Mucosa of gallbladder (tissue), 1 donor: ENCODE data around the gene ZNF2. TPM values are rescaled to one million over a fixed set of nuclear protein-coding genes. Genes with fewer than 3 reads are reported as not detected.

Source experiments
- DNase-seq: peaks from one replicate; pipeline ENCODE4 v3.0.0-alpha.2; 2020; ENCODE audit warnings: low spot score
- total RNA-seq: library from RNA; stranded (reverse); gene quantifications from one replicate; pipeline ENCODE4 v1.2.1, GENCODE V29; 2021
- donor health status: DM: no; HTN: no; CAD: no.

ZNF2 gene
- 4.9 TPM for total RNA-seq

DNA sequence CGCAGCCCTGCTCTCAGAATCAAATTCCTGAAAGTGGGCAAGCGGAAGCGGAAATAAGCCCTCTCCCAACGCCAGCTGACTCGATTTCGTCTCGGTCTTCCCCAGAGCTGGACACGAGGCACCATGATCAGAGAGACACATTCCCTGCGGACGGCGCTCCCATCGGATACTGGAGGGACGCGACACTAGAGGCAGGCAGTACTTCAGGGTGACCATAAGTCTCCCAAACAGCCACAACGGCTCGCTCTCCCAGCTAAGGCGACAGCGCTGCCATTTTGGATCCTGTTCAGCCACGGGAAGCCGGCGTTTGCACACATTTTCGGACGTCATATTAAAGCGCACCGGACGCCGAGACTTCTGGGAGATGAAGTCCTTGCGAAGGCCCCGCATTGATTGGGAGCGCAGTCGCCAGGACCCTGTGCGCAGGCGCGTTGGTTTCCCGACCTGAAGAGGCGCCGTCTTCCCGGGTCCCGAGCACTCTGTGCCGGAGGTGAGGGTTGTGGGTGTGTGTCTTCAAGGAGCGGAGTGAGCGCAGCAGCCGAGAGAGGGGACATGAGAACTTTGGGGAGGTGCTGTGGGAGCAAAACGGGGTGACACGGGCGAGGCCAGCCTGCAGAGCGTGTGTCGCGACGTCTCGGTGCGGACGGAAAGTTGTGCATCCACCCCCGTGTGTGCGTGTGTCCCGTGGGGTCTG is at the start of gene ZNF2:
Gene ZNF2, plus strand, starts transcription at position 439 of the 694 bp plus-strand sequence. CDS start 10,418 bp downstream, outside the sequence.
- DNase-seq: peak; percentile 98

- no peak for DNase-seq
These were observed 44.6 kb upstream of the ZNF2 start for GRCh38 chr2:95121093-95121406.

- DNase-seq: peak; percentile 82
These were observed 44.0 kb upstream of the ZNF2 start, which contains the start of gene MRPS5 for GRCh38 chr2:95121407-95122196. Gene MRPS5 (minus strand): TSS chr2:95121808. CDS start chr2:95121791, 17 bp downstream.

DNA sequence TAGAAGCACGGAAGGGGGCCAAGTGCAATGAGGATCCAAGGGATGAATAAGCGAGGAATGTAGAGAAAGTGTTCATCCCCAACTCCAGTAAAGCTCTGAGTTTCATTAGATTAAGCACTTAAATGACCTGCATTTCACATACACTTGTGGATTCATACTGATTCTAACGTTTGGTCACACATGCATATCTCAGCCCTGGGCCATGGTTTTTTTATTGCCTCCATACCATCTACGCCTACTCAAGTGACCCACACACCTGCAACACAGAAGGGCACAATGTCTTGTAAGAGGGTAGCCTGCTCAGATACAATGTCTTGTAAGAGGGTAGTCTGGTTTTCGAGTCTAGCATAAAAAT is 43.4 kb upstream of the ZNF2 start:
- no peak for DNase-seq

GRCh38 chr2:95138702-95139101 is 26.9 kb upstream of the ZNF2 start:
- no peak for DNase-seq

DNA sequence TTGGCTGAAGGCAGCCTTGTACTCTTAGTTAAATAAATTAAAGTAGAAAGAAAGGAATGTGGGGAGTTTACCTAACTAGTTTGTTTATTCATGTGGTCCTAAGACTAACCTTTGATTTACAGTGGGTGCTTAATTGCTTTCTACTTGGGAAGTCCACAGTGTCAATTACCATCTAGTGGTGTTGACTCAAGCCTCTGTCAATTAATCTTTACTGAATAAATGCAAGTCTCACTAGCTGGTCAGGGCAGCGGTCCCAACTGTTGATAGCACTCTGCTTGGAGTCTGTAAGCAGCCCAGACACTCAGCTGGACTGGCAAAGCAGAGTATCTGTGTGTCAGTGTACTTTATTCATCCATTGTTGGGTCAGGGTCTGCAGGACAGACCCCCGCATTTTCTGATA is 21.8 kb upstream of the ZNF2 start:
- DNase-seq: no peak

DNA sequence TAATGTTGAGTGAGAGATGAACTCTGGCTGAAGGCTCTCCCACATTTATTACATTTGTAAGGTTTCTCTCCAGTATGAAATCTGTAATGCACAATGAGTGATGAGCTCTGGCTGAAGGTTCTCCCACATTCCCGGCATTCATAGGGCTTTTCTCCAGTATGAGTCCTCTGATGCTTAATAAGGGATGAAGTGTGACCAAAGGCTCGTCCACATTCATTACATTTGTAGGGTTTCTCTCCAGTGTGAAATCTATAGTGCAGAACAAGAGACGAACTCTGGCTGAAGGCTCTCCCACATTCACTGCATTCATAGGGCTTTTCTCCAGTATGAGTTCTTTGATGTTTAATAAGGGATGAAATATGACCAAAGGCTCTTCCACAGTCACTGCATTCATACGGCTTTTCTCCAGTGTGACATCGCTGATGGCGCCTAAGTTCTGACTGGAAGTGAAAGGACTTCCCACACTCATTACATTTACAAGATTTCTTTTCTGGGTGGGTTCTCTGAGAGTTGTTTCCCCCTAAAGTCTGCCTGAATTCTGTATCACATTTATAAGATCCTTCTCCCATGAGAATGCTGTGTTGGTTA is 16.1 kb upstream of the ZNF2 start:
- no peak for DNase-seq

DNA sequence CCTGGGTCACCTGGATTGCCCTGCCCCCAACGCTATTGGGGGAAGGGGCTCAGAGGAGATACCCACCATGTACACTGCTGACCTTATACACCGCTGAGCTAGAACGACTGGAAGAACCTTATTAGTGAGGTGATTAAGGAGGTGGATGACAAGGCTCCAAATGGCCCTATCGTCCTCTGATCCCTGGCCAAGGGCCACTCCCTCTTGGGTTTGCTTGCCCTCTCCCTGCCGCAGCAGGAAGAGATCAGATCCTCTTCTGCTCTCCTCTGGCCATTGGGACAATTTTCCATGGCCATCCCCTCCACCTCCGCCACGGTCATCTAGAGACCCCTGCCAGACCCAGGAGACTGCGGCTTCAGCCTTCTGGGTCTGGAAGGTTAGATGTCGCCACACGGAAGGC is 7.2 kb upstream of the ZNF2 start:
- DNase-seq: no peak

DNA sequence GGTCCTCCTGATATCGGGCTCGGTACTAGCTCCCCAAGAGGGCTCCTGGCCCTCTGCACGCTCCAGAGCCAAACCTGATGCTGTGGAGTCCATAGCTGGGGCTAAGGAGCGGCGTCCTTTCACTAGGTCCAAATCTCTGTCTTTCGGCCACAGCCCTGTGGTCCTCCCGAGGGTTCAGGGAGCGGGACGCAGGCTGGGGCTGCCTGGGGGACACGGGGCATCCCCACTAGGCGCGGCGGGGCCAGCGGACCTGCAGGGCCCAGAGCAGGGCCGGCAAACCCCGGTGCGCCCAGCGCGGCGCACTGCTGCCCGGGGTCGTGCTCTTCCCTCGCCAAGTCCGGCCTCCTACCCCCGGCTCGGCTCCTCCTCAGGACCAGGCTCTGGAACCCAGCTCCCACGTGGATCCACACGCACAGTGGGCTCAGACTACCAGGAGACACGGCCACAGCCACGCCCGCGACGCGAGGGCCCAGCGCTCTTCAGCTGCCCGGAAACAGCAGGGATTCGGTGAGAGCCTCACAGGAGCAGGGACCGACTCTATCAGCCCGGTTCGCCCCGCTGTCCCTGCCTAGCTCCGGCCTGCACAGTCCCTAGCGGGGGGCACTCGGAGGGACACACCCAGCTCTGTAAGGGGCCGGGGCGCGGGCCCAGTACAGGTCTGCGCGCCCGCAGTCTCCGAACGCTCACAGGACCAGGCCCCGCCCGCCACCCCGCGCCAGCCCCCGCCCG is 6.6 kb upstream of the ZNF2 start:
- peak; percentile 22 for DNase-seq

- peak; percentile 69 for DNase-seq
These were observed 5.7 kb upstream of the ZNF2 start, which contains the start of gene ZNF514 for GRCh38 chr2:95159690-95160449. Gene ZNF514 (minus strand): TSS chr2:95159848. CDS start chr2:95153253, 6,595 bp downstream.

DNA sequence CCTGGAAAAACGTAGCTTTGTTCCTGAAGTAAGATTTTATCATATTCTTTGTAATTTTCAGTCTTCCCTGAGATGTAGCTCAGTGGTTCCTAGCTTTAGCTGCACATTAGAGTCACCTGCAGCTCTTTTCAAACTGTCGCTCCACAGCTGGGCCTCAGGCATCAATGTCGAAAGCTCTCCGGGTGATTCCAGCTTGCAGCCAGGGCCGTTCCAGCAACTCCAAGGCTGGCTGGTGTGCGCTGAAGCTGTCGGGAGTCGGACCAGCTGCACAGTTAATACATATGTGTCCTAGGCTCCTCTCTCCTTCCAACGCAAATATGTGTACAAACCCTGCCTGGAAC is 609 bp upstream of the ZNF2 start:
- no peak for DNase-seq

GRCh38 chr2:95166065-95166763 is 605 bp downstream of the ZNF2 start:
- DNase-seq: no peak

- DNase-seq: no peak
These were observed 6.3 kb downstream of the ZNF2 start for GRCh38 chr2:95171902-95172301.

- DNase-seq: no peak
These were observed 8.5 kb downstream of the ZNF2 start for GRCh38 chr2:95174031-95174542.

- DNase-seq: peak; percentile 23
These were observed 13.8 kb downstream of the ZNF2 start for GRCh38 chr2:95179451-95179850.

- no peak for DNase-seq
These were observed 16.2 kb downstream of the ZNF2 start for GRCh38 chr2:95181774-95182173.

DNA sequence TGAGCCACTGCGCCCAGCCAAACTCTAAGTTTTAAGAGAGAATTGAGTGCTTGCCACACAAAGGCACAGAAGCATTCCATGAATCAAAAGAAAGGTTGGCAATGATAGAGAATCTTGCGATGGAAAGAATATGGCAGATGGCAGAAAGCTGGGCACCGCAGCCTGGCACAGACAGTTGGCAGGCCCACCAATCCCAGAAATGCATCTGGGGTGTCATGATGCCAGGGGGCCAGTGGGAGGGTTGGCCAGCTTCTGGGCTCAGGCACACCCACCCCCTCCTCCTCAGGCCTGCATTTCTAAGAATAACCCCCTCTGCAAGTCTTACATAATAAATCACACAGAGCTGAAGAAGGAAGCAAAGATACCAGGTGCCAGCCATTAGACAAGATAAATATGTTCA is 19.6 kb downstream of the ZNF2 start:
- DNase-seq: no peak

- no peak for DNase-seq
These were observed 20.4 kb downstream of the ZNF2 start for GRCh38 chr2:95185973-95186372.

DNA sequence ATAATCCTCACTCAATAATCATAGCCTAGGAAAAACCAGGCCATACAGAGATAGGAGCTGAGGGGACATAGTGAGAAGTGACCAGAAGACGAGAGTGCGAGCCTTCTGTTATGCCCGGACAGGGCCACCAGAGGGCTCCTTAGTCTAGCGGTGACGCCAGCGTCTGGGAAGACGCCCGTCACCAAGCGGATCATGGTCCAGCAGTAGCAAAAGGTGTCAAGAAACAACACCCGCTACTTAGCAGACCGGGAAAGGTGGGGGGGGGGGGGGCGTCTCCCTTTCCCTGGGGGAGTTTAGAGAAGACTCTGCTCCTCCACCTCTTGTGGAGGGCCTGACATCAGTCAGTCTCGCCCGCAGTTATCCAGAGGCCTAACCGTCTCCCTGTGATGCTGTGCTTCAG is 27.3 kb downstream of the ZNF2 start:
- peak; percentile 67 for DNase-seq

DNA sequence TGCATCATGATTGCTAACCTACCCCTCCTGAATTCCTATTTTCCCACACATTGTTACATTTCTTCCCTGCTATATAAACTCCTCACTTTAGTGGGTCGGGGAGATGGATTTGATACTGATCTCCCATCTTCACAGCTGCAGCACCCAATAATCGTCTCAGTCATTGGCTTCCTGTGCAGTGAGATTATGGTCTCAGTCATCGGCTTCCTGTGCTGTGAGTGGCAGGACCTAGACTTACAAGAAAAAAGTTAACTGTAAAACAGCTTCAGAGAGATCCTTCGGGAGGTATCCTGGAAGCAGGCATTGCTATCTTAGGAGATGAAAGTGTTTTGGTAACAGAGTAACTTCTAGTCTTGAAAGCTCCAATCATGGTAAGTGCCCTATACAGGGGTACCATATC is 38.3 kb downstream of the ZNF2 start:
- no peak for DNase-seq

GRCh38 chr2:95204396-95204795 is 38.8 kb downstream of the ZNF2 start:
- no peak for DNase-seq
